H9 (cell line): Measurements from ENCODE around the gene NKX2-3. TPM values are rescaled to one million over a fixed set of nuclear protein-coding genes. Genes with fewer than 3 reads are reported as not detected.
A peak's percentile ranks its signal among the peaks of the same experiment; 100 is the strongest.

Source experiments
- DNase-seq: peaks from one replicate; pipeline ENCODE4 v3.0.0-alpha.2; 2017
- H2AFZ ChIP-seq: one replicate; pipeline ENCODE4 v1.6.1; 2013; ENCODE audit warnings: mild to moderate bottlenecking, low read length, control low read depth, moderate library complexity
- H2AK5ac ChIP-seq: 2 replicates; pipeline ENCODE4 v1.6.1; 2013; ENCODE audit warnings: low read length, control low read depth, mixed read lengths; ENCODE audit not compliant: insufficient read length
- H2BK120ac ChIP-seq: one replicate; pipeline ENCODE4 v1.6.1; 2013; ENCODE audit warnings: low read depth, mild to moderate bottlenecking, low read length, control low read depth, inconsistent platforms; ENCODE audit not compliant: poor library complexity, severe bottlenecking
- H2BK12ac ChIP-seq: 2 replicates; pipeline ENCODE4 v1.6.1; 2013; ENCODE audit warnings: low read length, control low read depth, mixed read lengths, low read depth; ENCODE audit not compliant: insufficient read length
- H2BK15ac ChIP-seq: 2 replicates; pipeline ENCODE4 v1.6.1; 2013; ENCODE audit warnings: low read depth, low read length, control low read depth
- H2BK20ac ChIP-seq: one replicate; pipeline ENCODE4 v1.6.1; 2013; ENCODE audit warnings: low read depth, mild to moderate bottlenecking, low read length, control low read depth, inconsistent platforms; ENCODE audit not compliant: poor library complexity, severe bottlenecking
- H2BK5ac ChIP-seq: 2 replicates; pipeline ENCODE4 v1.6.1; 2013; ENCODE audit warnings: low read length, control low read depth, mixed read lengths; ENCODE audit not compliant: insufficient read length
- H3K14ac ChIP-seq: 2 replicates; pipeline ENCODE4 v1.6.1; 2013; ENCODE audit warnings: low read length, control low read depth; ENCODE audit not compliant: insufficient read depth
- H3K18ac ChIP-seq: 2 replicates; pipeline ENCODE4 v1.6.1; 2013; ENCODE audit warnings: low read depth, mild to moderate bottlenecking, mixed read lengths, low read length, control low read depth; ENCODE audit not compliant: insufficient read length
- H3K23ac ChIP-seq: 2 replicates; pipeline ENCODE4 v1.6.1; 2013; ENCODE audit warnings: low read length, control low read depth, mixed read lengths, low read depth; ENCODE audit not compliant: insufficient read length
- H3K23me2 ChIP-seq: 2 replicates; pipeline ENCODE4 v1.6.1; 2013; ENCODE audit warnings: low read depth, mild to moderate bottlenecking, mixed read lengths, low read length, control low read depth; ENCODE audit not compliant: insufficient read length, poor library complexity, severe bottlenecking
- H3K27ac ChIP-seq: 2 replicates; pipeline ENCODE4 v1.5.1; 2013; ENCODE audit warnings: low read length, control low read depth, mixed read lengths, low read depth; ENCODE audit not compliant: insufficient read length
- H3K27me3 ChIP-seq: 2 replicates; pipeline ENCODE4 v1.6.1; 2013; ENCODE audit warnings: low read length, control low read depth, inconsistent platforms; ENCODE audit not compliant: insufficient read depth
- H3K4ac ChIP-seq: 2 replicates; pipeline ENCODE4 v1.6.1; 2013; ENCODE audit warnings: low read depth, mild to moderate bottlenecking, control low read depth, inconsistent platforms, low read length, moderate library complexity
- H3K4me1 ChIP-seq: 2 replicates; pipeline ENCODE4 v1.6.1; 2013; ENCODE audit warnings: low read length, control low read depth, inconsistent platforms; ENCODE audit not compliant: insufficient read depth
- H3K4me2 ChIP-seq: 2 replicates; pipeline ENCODE4 v1.6.1; 2013; ENCODE audit warnings: low read length, control low read depth, mixed read lengths; ENCODE audit not compliant: insufficient read length, insufficient read depth
- H3K56ac ChIP-seq: 2 replicates; pipeline ENCODE4 v1.6.1; 2013; ENCODE audit warnings: low read depth, mild to moderate bottlenecking, mixed read lengths, low read length, control low read depth; ENCODE audit not compliant: insufficient read length
- H3K79me1 ChIP-seq: 2 replicates; pipeline ENCODE4 v1.6.1; 2013; ENCODE audit warnings: low read depth, mild to moderate bottlenecking, moderate library complexity, low read length, control low read depth, inconsistent platforms; ENCODE audit not compliant: insufficient read depth, poor library complexity, severe bottlenecking
- H3K79me2 ChIP-seq: 2 replicates; pipeline ENCODE4 v1.6.1; 2013; ENCODE audit warnings: low read length, control low read depth, inconsistent platforms; ENCODE audit not compliant: insufficient read depth
- H3K9ac ChIP-seq: 2 replicates; pipeline ENCODE4 v1.6.1; 2013; ENCODE audit warnings: low read length, control low read depth, mixed read lengths; ENCODE audit not compliant: insufficient read length; ENCODE audit errors: extremely low read depth
- H3K9me3 ChIP-seq: one replicate; pipeline ENCODE4 v1.6.1; 2013; ENCODE audit warnings: low read depth, low read length, inconsistent platforms; ENCODE audit not compliant: control insufficient read depth
- H3T11ph ChIP-seq: one replicate; pipeline ENCODE4 v1.6.1; 2013; ENCODE audit warnings: mild to moderate bottlenecking, low read length, control low read depth, inconsistent platforms
- H4K20me1 ChIP-seq: one replicate; pipeline ENCODE4 v1.6.1; 2013; ENCODE audit not compliant: control insufficient read depth, insufficient read length, insufficient read depth
- H4K5ac ChIP-seq: 2 replicates; pipeline ENCODE4 v1.6.1; 2013; ENCODE audit warnings: low read depth, mild to moderate bottlenecking, mixed read lengths, low read length, control low read depth; ENCODE audit not compliant: insufficient read length
- H4K8ac ChIP-seq: replicated peaks from 2 replicates; pipeline ENCODE4 v1.6.1; 2013; ENCODE audit warnings: low read length, control low read depth, mixed read lengths, low read depth; ENCODE audit not compliant: insufficient read length
- H4K91ac ChIP-seq: 2 replicates; pipeline ENCODE4 v1.6.1; 2013; ENCODE audit warnings: low read depth, mild to moderate bottlenecking, moderate library complexity, mixed read lengths, low read length, control low read depth; ENCODE audit not compliant: insufficient read length
- H3K27ac Mint-ChIP-seq, 3 experiments: 2 replicates in 2 of 3; 3 replicates in 1 of 3; pipeline ENCODE4 v1.8.0; 2020 to 2021; ENCODE audit warnings: mixed read lengths in 3 of 3, mild to moderate bottlenecking in 1 of 3, moderate library complexity in 1 of 3
- H3K27me3 Mint-ChIP-seq: 2 replicates; pipeline ENCODE4 v1.8.0; 2021; ENCODE audit warnings: low read depth, mild to moderate bottlenecking, moderate library complexity, mixed read lengths
- H3K36me3 Mint-ChIP-seq, 3 experiments: 2 replicates in 2 of 3; 3 replicates in 1 of 3; pipeline ENCODE4 v1.8.0; 2020 to 2021; ENCODE audit warnings: low read depth in 3 of 3, mixed read lengths in 3 of 3; ENCODE audit not compliant: insufficient read depth in 1 of 3
- H3K4me1 Mint-ChIP-seq, 2 experiments: 2 replicates each; pipeline ENCODE4 v1.8.0; 2020; ENCODE audit warnings: mixed read lengths in 2 of 2
- H3K4me3 Mint-ChIP-seq, 2 experiments: 2 replicates in 1 of 2; 3 replicates in 1 of 2; pipeline ENCODE4 v1.8.0; 2020 to 2021; ENCODE audit warnings: mild to moderate bottlenecking in 2 of 2, mixed read lengths in 2 of 2, moderate library complexity in 1 of 2
- H3K9me3 Mint-ChIP-seq, 2 experiments: 2 replicates in 1 of 2; 3 replicates in 1 of 2; pipeline ENCODE4 v1.8.0; 2020; ENCODE audit warnings: mild to moderate bottlenecking in 2 of 2, mixed read lengths in 2 of 2, moderate library complexity in 1 of 2
- CTCF ChIP-seq: fragments of 200-600 bp; sonication (generic); conservative IDR thresholded peaks from 3 replicates; pipeline ENCODE4 v1.8.0; 2021; ENCODE audit warnings: antibody characterized with exemption, mild to moderate bottlenecking
- WGBS: extraction: QIAGEN DNeasy Blood & Tissue Kit; methylation state at CpG from one replicate; pipeline ENCODE4 v1.1.7; 2013; ENCODE audit warnings: missing lambda C conversion rate, low lambda C conversion rate, mixed read lengths; ENCODE audit not compliant: insufficient read length; ENCODE audit errors: extremely low coverage; 5-methylcytosine and 5-hydroxymethylcytosine counted together
- total RNA-seq: library from RNA; stranded (reverse); gene quantifications from 2 replicates; pipeline ENCODE4 v1.2.1, GENCODE V29; 2021

Gene NKX2-3
- total RNA-seq, 1 experiment from 2014 or later, result not detected

GRCh38 chr10:99548041-99548530 lies 15.3 kb downstream of the NKX2-3 start:
- Histone ChIP-seq H4K91ac (no peak overlapping the region), H2BK5ac (no peak overlapping the region), H3K56ac (no peak overlapping the region), H3K79me2 (no peaks in the 10 kb centered on the region), H2BK20ac (no peak overlapping the region), H2BK120ac (no peak overlapping the region), H2BK15ac (no peak overlapping the region), H3K23ac (no peak overlapping the region), H3K23me2 (no peaks in the 10 kb centered on the region), H3K27ac (no peak overlapping the region), H3T11ph (no peak overlapping the region), H3K4me2 (no peak overlapping the region), H3K4ac (no peak overlapping the region), H4K8ac (no peak overlapping the region), H4K5ac (no peak overlapping the region), H4K20me1 (no peaks in the 10 kb centered on the region), H3K4me1 (no peaks in the 10 kb centered on the region), H3K14ac (no peak overlapping the region), H3K27me3 (peaks cover 16% of the 10 kb centered on the region; the same call in 1 of the 2 replicates), H3K79me1 (no peaks in the 10 kb centered on the region), H2AFZ (no peak overlapping the region), H2AK5ac (no peak overlapping the region), H3K9me3 (no peaks in the 10 kb centered on the region), H3K18ac (no peak overlapping the region), H2BK12ac (no peak overlapping the region), H3K9ac (no peak overlapping the region)
- peak; percentile 65 for TF ChIP-seq CTCF
- H3K36me3 Mint-ChIP-seq, result no peaks in the 10 kb centered on the region
- no peak overlapping the region for H3K27ac Mint-ChIP-seq
- no peak overlapping the region for H3K4me3 Mint-ChIP-seq
- H3K9me3 Mint-ChIP-seq, result no peaks in the 10 kb centered on the region
- WGBS, result no CpG with 5 or more reads among the region's 2 CpGs
- H3K4me1 Mint-ChIP-seq, result peaks cover 14 to 19% of the 10 kb centered on the region in 2 experiments
- H3K27me3 Mint-ChIP-seq, result peaks cover 95% of the 10 kb centered on the region
- peak; percentile 61 for DNase-seq
